Measurements from ENCODE around the gene ARHGEF4. TPM values are rescaled to one million over a fixed set of nuclear protein-coding genes. Genes with fewer than 3 reads are reported as not detected.

Gene ARHGEF4
- total and polyA plus RNA-seq, 2 experiments from 2014 or later: 4.6 to 16.6 TPM

GRCh38 chr2:131035112-131035825, 198.6 kb downstream of the ARHGEF4 start (continued):
- TF ChIP-seq ZNF462 (CRISPR knock-in tag; IDR thresholded peaks at IDR 0.05) (no peak), JUNB (IDR thresholded peaks at IDR 0.05; ENCODE audit: unreplicated experiment) (no peak), STAT1 (IDR thresholded peaks at IDR 0.05; ENCODE audit: unreplicated experiment) (no peak)

GRCh38 chr2:131035826-131036231, 199.1 kb downstream of the ARHGEF4 start:
- peaks cover 29% of the 10 kb centered on the region for H3K27me3 ChIP-seq (ENCODE audit: insufficient read depth)
- H3K4me1 Mint-ChIP-seq: peaks cover 3% of the 10 kb centered on the region; the same call in 2 of the 3 replicates
- H3K36me3 ChIP-seq (ENCODE audit: insufficient read depth): no peaks in the 10 kb centered on the region
- H3K4me1 ChIP-seq (ENCODE audit: insufficient read depth): peaks cover 6% of the 10 kb centered on the region; the same call in 1 of the 2 replicates
- H3K4me2 ChIP-seq: peak overlapping the region; percentile 76; the same call in 1 of the 2 replicates
- H3K36me3 Mint-ChIP-seq (ENCODE audit: low read depth): no peaks in the 10 kb centered on the region
- no peaks in the 10 kb centered on the region for H3K9me2 ChIP-seq (ENCODE audit: insufficient read depth)
- H4K20me1 ChIP-seq (replicated peaks; ENCODE audit: insufficient read depth): no peaks in the 10 kb centered on the region
- peaks cover 42% of the 10 kb centered on the region for H3K27me3 Mint-ChIP-seq (ENCODE audit: insufficient read depth, low read depth, poor library complexity)
- no peaks in the 10 kb centered on the region for H3K9me3 Mint-ChIP-seq
- DNase-seq (ENCODE audit: low spot score) (no peak), ATAC-seq (no peak)
- H3K27ac ChIP-seq (ENCODE audit: low read depth): no peak overlapping the region
- no peaks in the 10 kb centered on the region for H3K79me2 ChIP-seq (replicated peaks; ENCODE audit: insufficient read depth)
- H3F3A ChIP-seq (replicated peaks; ENCODE audit: low read depth): no peaks in the 10 kb centered on the region
- no peak overlapping the region for H3K27ac Mint-ChIP-seq
- H2AFZ ChIP-seq: peak overlapping the region; percentile 88
- peak overlapping the region; percentile 68 for H3K4me3 Mint-ChIP-seq
- peak overlapping the region; percentile 64 for H3K4me3 ChIP-seq
- TF ChIP-seq STAT1 (IDR thresholded peaks at IDR 0.05; ENCODE audit: unreplicated experiment) (no peak), CTCF (conservative IDR thresholded peaks at IDR 0.05; ENCODE audit: low read depth in 2 of 2) (no peak), ZNF114 (CRISPR knock-in tag; IDR thresholded peaks at IDR 0.05) (no peak), ZNF462 (CRISPR knock-in tag; IDR thresholded peaks at IDR 0.05) (no peak)

Data from GM23338 (cell line).